DMS153 treated with DMSO at 0.1 percent for 48 hours (cell line): ENCODE data around the gene KCNH3.

ENCODE experiments used
- DNase-seq: peaks from one replicate; lab custom pipeline; 2025; ENCODE audit not compliant: unreplicated experiment; lab: John Stamatoyannopoulos, UW

Gene KCNH3

GRCh38 chr12:49559011-49559675 is 20.3 kb downstream of the KCNH3 start:
- no peak for DNase-seq

- DNase-seq = no peak
Observed at GRCh38 chr12:49560695-49561094, 21.9 kb downstream of the KCNH3 start.

- DNase-seq = no peak
Observed at GRCh38 chr12:49562233-49562632, 23.4 kb downstream of the KCNH3 start.

GRCh38 chr12:49562831-49563230 is 24.0 kb downstream of the KCNH3 start:
- no peak for DNase-seq

GRCh38 chr12:49563951-49564685 is 25.3 kb downstream of the KCNH3 start:
- no peak for DNase-seq

GRCh38 chr12:49564686-49565405 is 26.0 kb downstream of the KCNH3 start:
- no peak for DNase-seq

GRCh38 chr12:49565406-49566265 is 26.8 kb downstream of the KCNH3 start:
- no peak for DNase-seq

GRCh38 chr12:49566361-49566760 is 27.5 kb downstream of the KCNH3 start:
- DNase-seq = no peak

GRCh38 chr12:49567302-49567610 is 28.4 kb downstream of the KCNH3 start:
- DNase-seq = no peak

- peak; percentile 89 for DNase-seq
Observed at GRCh38 chr12:49567611-49568441, 29.0 kb downstream of the KCNH3 start, which contains the start of gene MCRS1. Gene MCRS1, minus strand, starts transcription at chr12:49568142. Its CDS starts 1,411 bp downstream, at chr12:49566731.

- no peak for DNase-seq
Observed at GRCh38 chr12:49568442-49569162, 29.8 kb downstream of the KCNH3 start.

GRCh38 chr12:49577589-49578315 is 38.9 kb downstream of the KCNH3 start:
- no peak for DNase-seq

GRCh38 chr12:49578471-49579112 is 39.8 kb downstream of the KCNH3 start:
- DNase-seq = no peak

- peak; percentile 59 for DNase-seq
Observed at GRCh38 chr12:49580572-49581535, 42.0 kb downstream of the KCNH3 start.

GRCh38 chr12:49582201-49582600 is 43.4 kb downstream of the KCNH3 start:
- DNase-seq = no peak

- no peak for DNase-seq
Observed at GRCh38 chr12:49582850-49583249, 44.0 kb downstream of the KCNH3 start.

GRCh38 chr12:49583366-49584094 is 44.7 kb downstream of the KCNH3 start:
- no peak for DNase-seq
